Omental fat pad (tissue), 4 donors: ENCODE results near the gene ULK2. TPM values are rescaled to one million over a fixed set of nuclear protein-coding genes. Genes with fewer than 3 reads are reported as not detected.

ENCODE experiments used
- ATAC-seq: fragments of 150-250 bp; one replicate; pipeline ENCODE4 v1.9.1; 2016; ENCODE audit warnings: mild to moderate bottlenecking, moderate library complexity; ENCODE audit not compliant: low FRiP score
- DNase-seq: peaks from one replicate; pipeline ENCODE4 v3.0.0-alpha.2; 2019; ENCODE audit warnings: low spot score
- total RNA-seq, 4 donors: library from RNA; depleted of rRNA; stranded (reverse); fragments of >200 nt; gene quantifications; one replicate each; pipeline ENCODE4 v1.1.0, GENCODE V29; 2016
- TF ChIP-seq, protein P1 (sequence below), 3 donors: fragments of 450-650 bp; IDR thresholded peaks; one replicate each; pipeline ENCODE4 v1.5.1; 2016 to 2017; ENCODE audit warnings: antibody characterized with exemption in 3 of 3, mild to moderate bottlenecking in 3 of 3, moderate library complexity in 2 of 3

Gene ULK2
- total RNA-seq, 4 donors from 2014 or later: 18.9 to 35.8 (median 26.5) TPM

DNA sequence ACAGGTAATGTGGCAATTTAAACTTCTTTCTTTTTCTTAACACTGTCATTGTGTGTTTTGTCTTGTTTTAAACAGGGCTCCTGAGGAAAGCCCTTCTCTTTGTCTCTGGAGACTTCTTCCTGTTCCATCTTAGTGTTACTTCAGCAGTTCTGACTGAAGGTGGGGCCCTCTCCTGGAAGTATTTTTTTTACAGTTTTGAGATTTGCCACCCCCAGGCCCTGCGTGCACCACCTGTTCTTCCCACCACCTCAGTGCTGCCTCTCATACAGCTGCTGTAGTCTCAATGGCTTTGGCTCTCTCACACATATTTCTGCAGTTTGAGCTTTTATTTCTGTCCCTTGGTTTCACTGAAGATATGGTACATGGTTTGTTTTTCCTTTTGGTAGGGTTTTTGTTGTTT lies 67.2 kb downstream of the ULK2 start:
- ATAC-seq: no peak
- TF ChIP-seq, protein P1, sequence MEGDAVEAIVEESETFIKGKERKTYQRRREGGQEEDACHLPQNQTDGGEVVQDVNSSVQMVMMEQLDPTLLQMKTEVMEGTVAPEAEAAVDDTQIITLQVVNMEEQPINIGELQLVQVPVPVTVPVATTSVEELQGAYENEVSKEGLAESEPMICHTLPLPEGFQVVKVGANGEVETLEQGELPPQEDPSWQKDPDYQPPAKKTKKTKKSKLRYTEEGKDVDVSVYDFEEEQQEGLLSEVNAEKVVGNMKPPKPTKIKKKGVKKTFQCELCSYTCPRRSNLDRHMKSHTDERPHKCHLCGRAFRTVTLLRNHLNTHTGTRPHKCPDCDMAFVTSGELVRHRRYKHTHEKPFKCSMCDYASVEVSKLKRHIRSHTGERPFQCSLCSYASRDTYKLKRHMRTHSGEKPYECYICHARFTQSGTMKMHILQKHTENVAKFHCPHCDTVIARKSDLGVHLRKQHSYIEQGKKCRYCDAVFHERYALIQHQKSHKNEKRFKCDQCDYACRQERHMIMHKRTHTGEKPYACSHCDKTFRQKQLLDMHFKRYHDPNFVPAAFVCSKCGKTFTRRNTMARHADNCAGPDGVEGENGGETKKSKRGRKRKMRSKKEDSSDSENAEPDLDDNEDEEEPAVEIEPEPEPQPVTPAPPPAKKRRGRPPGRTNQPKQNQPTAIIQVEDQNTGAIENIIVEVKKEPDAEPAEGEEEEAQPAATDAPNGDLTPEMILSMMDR (IDR thresholded peaks at IDR 0.05): no peak
- no peak for DNase-seq

- TF ChIP-seq, protein P1 (IDR thresholded peaks at IDR 0.05): no peak
- DNase-seq: no peak
- no peak for ATAC-seq
Observed at GRCh38 chr17:19799796-19800195, 67.9 kb downstream of the ULK2 start.

DNA sequence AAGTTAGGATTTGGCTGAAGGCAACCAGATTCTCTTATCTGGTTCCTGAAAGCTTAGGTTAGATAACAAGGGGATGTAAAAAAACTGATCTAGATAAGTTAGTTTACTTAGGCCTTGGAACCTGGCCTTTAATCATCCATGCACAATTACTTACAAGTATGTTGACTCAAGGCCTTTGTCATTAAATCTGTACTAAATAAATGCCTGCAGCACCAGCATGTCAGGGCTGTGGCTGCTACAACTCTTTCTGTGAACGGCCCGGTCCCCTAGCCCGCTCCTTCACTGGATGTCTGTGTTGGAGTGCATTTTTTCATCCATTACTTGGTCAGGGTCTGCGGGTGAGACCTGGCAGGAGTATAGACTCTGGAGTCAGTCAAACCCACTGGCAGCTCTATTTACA lies 71.3 kb downstream of the ULK2 start:
- no peak for DNase-seq
- no peak for ATAC-seq
- TF ChIP-seq, protein P1 (IDR thresholded peaks at IDR 0.05): no peak

DNA sequence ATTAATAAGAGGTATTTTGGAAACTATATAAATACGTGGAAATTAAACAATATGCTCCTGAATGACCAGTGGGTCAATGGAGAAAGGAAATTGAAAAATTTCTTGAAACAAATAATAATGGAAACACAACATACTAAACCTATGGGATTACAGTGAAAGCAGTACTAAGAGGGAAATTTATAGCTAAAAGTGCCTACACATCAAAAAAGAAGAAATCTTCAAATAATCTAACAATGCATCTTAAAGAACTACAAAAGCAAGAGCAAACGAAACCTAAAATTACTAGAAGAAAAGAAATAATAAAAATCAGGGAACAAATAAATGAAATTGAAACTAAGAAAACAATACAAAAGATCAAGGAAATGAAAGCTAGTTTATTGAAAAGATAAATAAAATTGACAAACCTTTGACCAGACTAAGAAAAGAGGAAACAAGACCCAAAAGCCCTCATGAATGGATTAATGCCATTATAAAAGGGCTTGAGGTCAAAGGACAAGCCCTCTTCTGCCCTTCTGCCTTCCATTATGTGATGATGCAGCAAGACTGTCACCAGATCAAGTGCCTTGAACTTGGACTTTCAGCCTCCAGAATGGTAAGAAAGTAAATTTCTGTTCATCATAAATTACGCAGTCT lies 75.7 kb downstream of the ULK2 start:
- TF ChIP-seq, protein P1 (IDR thresholded peaks at IDR 0.05): no peak
- no peak for ATAC-seq
- DNase-seq: no peak

GRCh38 chr17:19787733-19788357 lies 79.9 kb downstream of the ULK2 start:
- DNase-seq (no peak), ATAC-seq (no peak)
- TF ChIP-seq, protein P1 (IDR thresholded peaks at IDR 0.05): no peak

DNA sequence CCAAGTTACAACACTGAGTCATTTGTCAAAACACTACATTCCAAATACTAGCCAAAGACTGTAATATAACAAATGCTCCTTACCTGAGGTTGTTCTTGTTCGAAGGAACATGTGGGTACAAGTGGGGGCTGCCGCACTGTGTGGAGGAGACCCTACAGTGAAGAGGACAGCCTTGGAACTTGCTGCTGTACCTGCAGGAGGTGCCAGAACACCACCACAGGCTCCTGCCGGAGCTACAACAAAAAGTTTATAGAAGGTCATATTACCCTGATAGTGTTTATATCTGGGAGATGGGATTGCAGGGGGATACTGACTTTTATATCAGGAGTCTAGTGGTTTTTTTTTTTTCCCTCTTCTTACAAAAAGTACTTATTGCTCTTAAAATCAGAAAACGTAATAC lies 81.9 kb downstream of the ULK2 start:
- TF ChIP-seq, protein P1 (IDR thresholded peaks at IDR 0.05): no peak

More for the DNA sequence above, 81.9 kb downstream of the ULK2 start:
- no peak for ATAC-seq
- DNase-seq: no peak
